ENCODE results near the gene FARS2. TPM values are rescaled to one million over a fixed set of nuclear protein-coding genes. Genes with fewer than 3 reads are reported as not detected.

Gene FARS2
- total RNA-seq, 3 donors from 2014 or later, result 12.0 to 29.6 (median 24.3) TPM

GRCh38 chr6:5663739-5664138 is 402.4 kb downstream of the FARS2 start:
- intact Hi-C loops (cut with DNase I; ENCODE audit: low total_unique reads), result no loop called here
- H3K36me3 ChIP-seq, result no peaks in the 10 kb centered on the region
- no peak for DNase-seq (ENCODE audit: low spot score in 2 of 2)
- H3K27me3 ChIP-seq, result no peaks in the 10 kb centered on the region
- no peaks in the 10 kb centered on the region for H3K9me3 ChIP-seq
- TF ChIP-seq POLR2AphosphoS5 (IDR thresholded peaks at IDR 0.05) (no peak), CTCF (IDR thresholded peaks at IDR 0.05) (no peak), POLR2A (IDR thresholded peaks at IDR 0.05) (no peak)
- no peak overlapping the region for H3K4me3 ChIP-seq
- no peaks in the 10 kb centered on the region for H3K4me1 ChIP-seq
- H3K27ac ChIP-seq, result no peak overlapping the region

GRCh38 chr6:5664149-5664548 is 402.8 kb downstream of the FARS2 start:
- no peaks in the 10 kb centered on the region for H3K4me1 ChIP-seq
- no peaks in the 10 kb centered on the region for H3K36me3 ChIP-seq
- H3K4me3 ChIP-seq, result no peak overlapping the region
- no peak for DNase-seq (ENCODE audit: low spot score in 2 of 2)
- TF ChIP-seq POLR2AphosphoS5 (IDR thresholded peaks at IDR 0.05), result no peak
- TF ChIP-seq POLR2A (IDR thresholded peaks at IDR 0.05), result no peak
- TF ChIP-seq CTCF (IDR thresholded peaks at IDR 0.05), result no peak
- intact Hi-C loops (cut with DNase I; ENCODE audit: low total_unique reads), result no loop called here
- no peak overlapping the region for H3K27ac ChIP-seq
- no peaks in the 10 kb centered on the region for H3K9me3 ChIP-seq
- H3K27me3 ChIP-seq, result no peaks in the 10 kb centered on the region

- H3K36me3 ChIP-seq, result no peaks in the 10 kb centered on the region
- no peak for DNase-seq (ENCODE audit: low spot score in 2 of 2)
- no peaks in the 10 kb centered on the region for H3K27me3 ChIP-seq
- no peak overlapping the region for H3K27ac ChIP-seq
- intact Hi-C loops (cut with DNase I; ENCODE audit: low total_unique reads), result no loop called here
- no peak overlapping the region for H3K4me3 ChIP-seq
- TF ChIP-seq POLR2A (IDR thresholded peaks at IDR 0.05), result no peak
- no peak for TF ChIP-seq CTCF (IDR thresholded peaks at IDR 0.05)
- TF ChIP-seq POLR2AphosphoS5 (IDR thresholded peaks at IDR 0.05), result no peak
- H3K9me3 ChIP-seq, result no peaks in the 10 kb centered on the region
- H3K4me1 ChIP-seq, result no peaks in the 10 kb centered on the region
Measured at GRCh38 chr6:5665173-5665572, 403.9 kb downstream of the FARS2 start.

GRCh38 chr6:5665667-5666066 is 404.4 kb downstream of the FARS2 start:
- H3K27ac ChIP-seq, result no peak overlapping the region
- intact Hi-C loops (cut with DNase I; ENCODE audit: low total_unique reads), result no loop called here
- TF ChIP-seq CTCF (IDR thresholded peaks at IDR 0.05) (no peak), POLR2AphosphoS5 (IDR thresholded peaks at IDR 0.05) (no peak), POLR2A (IDR thresholded peaks at IDR 0.05) (no peak)
- no peaks in the 10 kb centered on the region for H3K4me1 ChIP-seq
- no peaks in the 10 kb centered on the region for H3K36me3 ChIP-seq
- DNase-seq (ENCODE audit: low spot score in 2 of 2), result no peak
- H3K4me3 ChIP-seq, result no peak overlapping the region
- no peaks in the 10 kb centered on the region for H3K9me3 ChIP-seq
- no peaks in the 10 kb centered on the region for H3K27me3 ChIP-seq

GRCh38 chr6:5666695-5667094 is 405.4 kb downstream of the FARS2 start:
- H3K4me3 ChIP-seq, result no peak overlapping the region
- no peaks in the 10 kb centered on the region for H3K27me3 ChIP-seq
- H3K9me3 ChIP-seq, result no peaks in the 10 kb centered on the region
- intact Hi-C loops (cut with DNase I; ENCODE audit: low total_unique reads), result no loop called here
- no peaks in the 10 kb centered on the region for H3K36me3 ChIP-seq
- no peak for DNase-seq (ENCODE audit: low spot score in 2 of 2)
- no peak overlapping the region for H3K27ac ChIP-seq
- no peak for TF ChIP-seq POLR2A (IDR thresholded peaks at IDR 0.05)
- no peak for TF ChIP-seq CTCF (IDR thresholded peaks at IDR 0.05)
- H3K4me1 ChIP-seq, result no peaks in the 10 kb centered on the region
